A549 (cell line): ENCODE measurements around the gene GIT1. TPM values are rescaled to one million over a fixed set of nuclear protein-coding genes. Genes with fewer than 3 reads are reported as not detected.

ENCODE experiments used
- ATAC-seq, 2 experiments: fragments of 200-7000 bp in 1 of 2; fragments of >200 bp in 1 of 2; cut with Nextera tagmentation in 1 of 2; cut with Tn5 transposase in 1 of 2; 3 replicates each; pipeline versions ENCODE4 v1.8.0 to v1.9.1; 2018 to 2020; ENCODE audit warnings: mild to moderate bottlenecking in 1 of 2, moderate library complexity in 1 of 2
- CTCF ChIA-PET: fragments of 300-600 bp; sonication (Branson Sonifier 250); formaldehyde crosslinking; extraction: SDS; loops from one replicate; lab custom pipeline; 2021; ENCODE audit warnings: antibody characterized with exemption, inconsistent platforms; lab: Yijun Ruan, JAX
- POLR2A ChIA-PET: fragments of 350-600 bp; formaldehyde crosslinking; extraction: SDS; loops from one replicate; lab custom pipeline; 2021; ENCODE audit warnings: antibody characterized with exemption, inconsistent platforms; lab: Yijun Ruan, JAX
- DNase-seq, 2 experiments: peaks; one replicate each; pipeline versions ENCODE4 v3.0.0 to v3.0.0-alpha.2; 2011 to 2016; ENCODE audit warnings: low read depth in 1 of 2, low spot score in 1 of 2
- FAIRE-seq: peaks from 2 replicates; lab custom pipeline; 2011; peaks lifted over from hg19 to GRCh38; lab: Jason Lieb, UNC
- H3K27ac ChIP-seq, 2 experiments: fragments of >200 bp; sonication (Bioruptor Twin); formaldehyde crosslinking; 3 replicates each; pipeline ENCODE4 v1.5.1; 2016 to 2017
- H3K4me1 ChIP-seq: fragments of >200 bp; sonication (Bioruptor Twin); formaldehyde crosslinking; 3 replicates; pipeline ENCODE4 v1.6.1; 2016
- H3K4me2 ChIP-seq: fragments of >200 bp; sonication (Bioruptor Twin); formaldehyde crosslinking; 3 replicates; pipeline ENCODE4 v1.6.1; 2016
- H3K4me3 ChIP-seq: fragments of >200 bp; sonication (Bioruptor Twin); formaldehyde crosslinking; 3 replicates; pipeline ENCODE4 v1.5.1; 2016
- H3K9me3 ChIP-seq: fragments of >200 bp; sonication (Bioruptor Twin); formaldehyde crosslinking; 3 replicates; pipeline ENCODE4 v1.6.1; 2016
- BHLHE40 ChIP-seq: IDR thresholded peaks from 2 replicates; pipeline ENCODE4 v1.6.1; 2012; ENCODE audit warnings: low read depth, low read length, inconsistent platforms
- CBX2 ChIP-seq: fragments of 200-600 bp; sonication (generic); IDR thresholded peaks from 2 replicates; pipeline ENCODE4 v1.6.1; 2016; ENCODE audit warnings: low read depth, mild to moderate bottlenecking, borderline replicate concordance
- CEBPB ChIP-seq, 2 experiments: fragments of >200 bp in 1 of 2; sonication (Bioruptor Twin) in 1 of 2; formaldehyde crosslinking in 1 of 2; IDR thresholded peaks; 2 replicates each; pipeline ENCODE4 v1.6.1; 2012 to 2016
- EHMT2 ChIP-seq: fragments of 200-600 bp; sonication (generic); IDR thresholded peaks from 2 replicates; pipeline ENCODE4 v1.6.1; 2016; ENCODE audit warnings: antibody characterized with exemption, low read depth, mild to moderate bottlenecking, moderate library complexity
- FOSB ChIP-seq: fragments of 250-450 bp; sonication (Bioruptor Pico); IDR thresholded peaks from 2 replicates; pipeline ENCODE4 v1.5.0; 2020; ENCODE audit warnings: mild to moderate bottlenecking, moderate library complexity
- GATA3 ChIP-seq: IDR thresholded peaks from 2 replicates; pipeline ENCODE4 v1.6.1; 2012; ENCODE audit warnings: borderline replicate concordance
- HEYL ChIP-seq: fragments of 250-450 bp; sonication (Bioruptor Pico); IDR thresholded peaks from 2 replicates; pipeline ENCODE4 v1.8.0; 2021; ENCODE audit warnings: mild to moderate bottlenecking, moderate library complexity
- JUN ChIP-seq, 2 experiments: fragments of >200 bp; sonication (Bioruptor Twin); formaldehyde crosslinking; IDR thresholded peaks; 2 replicates in 1 of 2; 3 replicates in 1 of 2; pipeline ENCODE4 v1.6.1; 2016 to 2017
- MAFK ChIP-seq: fragments of 450-650 bp; IDR thresholded peaks from 2 replicates; pipeline ENCODE4 v1.6.1; 2014; ENCODE audit not compliant: partially characterized antibody
- MAZ ChIP-seq: fragments of 150-350 bp; IDR thresholded peaks from 2 replicates; pipeline ENCODE4 v1.6.1; 2014; ENCODE audit warnings: antibody characterized with exemption, low read depth, low read length, borderline replicate concordance
- MYC ChIP-seq: IDR thresholded peaks from 2 replicates; pipeline ENCODE4 v1.6.1; 2012; ENCODE audit warnings: mild to moderate bottlenecking, inconsistent platforms, low read length, improper control_type of control experiment, borderline replicate concordance
- NFE2L2 ChIP-seq: fragments of 150-350 bp; conservative IDR thresholded peaks from 2 replicates; pipeline ENCODE4 v1.6.1; 2014; ENCODE audit warnings: low read length
- NR3C1 ChIP-seq: fragments of >200 bp; sonication (Bioruptor Twin); formaldehyde crosslinking; IDR thresholded peaks from 3 replicates; pipeline ENCODE4 v1.6.1; 2017
- PHF8 ChIP-seq: fragments of 200-600 bp; sonication (generic); IDR thresholded peaks from 2 replicates; pipeline ENCODE4 v1.6.1; 2016; ENCODE audit warnings: low read depth, mild to moderate bottlenecking, antibody characterized with exemption, moderate library complexity, borderline replicate concordance
- POLR2A ChIP-seq: IDR thresholded peaks from 2 replicates; pipeline ENCODE4 v1.6.1; 2012; ENCODE audit warnings: mild to moderate bottlenecking, low read length
- RAD21 ChIP-seq, 2 experiments: fragments of >200 bp in 1 of 2; sonication (Bioruptor Twin) in 1 of 2; formaldehyde crosslinking in 1 of 2; IDR thresholded peaks in 1 of 2; conservative IDR thresholded peaks in 1 of 2; 2 replicates in 1 of 2; 3 replicates in 1 of 2; pipeline ENCODE4 v1.6.1; 2012 to 2018; ENCODE audit warnings: inconsistent platforms in 1 of 2
- RCOR1 ChIP-seq: fragments of 150-350 bp; IDR thresholded peaks from 2 replicates; pipeline ENCODE4 v1.6.1; 2014; ENCODE audit warnings: antibody characterized with exemption, low read length, low read depth
- SMC3 ChIP-seq: fragments of >200 bp; sonication (Bioruptor Twin); formaldehyde crosslinking; IDR thresholded peaks from 3 replicates; pipeline ENCODE4 v1.6.1; 2018; ENCODE audit warnings: inconsistent platforms
- TFCP2L1 ChIP-seq: fragments of 250-450 bp; sonication (Bioruptor Pico); IDR thresholded peaks from 2 replicates; pipeline ENCODE4 v1.5.0; 2021; ENCODE audit warnings: mild to moderate bottlenecking
- TP53 ChIP-seq: fragments of 250-450 bp; sonication (Bioruptor Pico); IDR thresholded peaks from 2 replicates; pipeline ENCODE4 v1.5.0; 2021; ENCODE audit warnings: mild to moderate bottlenecking, moderate library complexity
- WGBS: methylation state at CpG from one replicate; pipeline ENCODE4 v1.1.6; 2017; ENCODE audit errors: missing lambda C conversion rate; 5-methylcytosine and 5-hydroxymethylcytosine counted together
- polyA plus RNA-seq, 4 experiments: library from polyadenylated mRNA; depleted of rRNA in 3 of 4; stranded (reverse); fragments of >200 nt; fragmentation: RNase III in 1 of 4; extraction: RNeasy Plus Mini Kit Qiagen cat#74134 plus additional on column Dnase treatment in 1 of 4; gene quantifications; 2 replicates in 3 of 4; 3 replicates in 1 of 4; pipeline ENCODE4 v1.2.3, GENCODE V29; 2011 to 2017
- TF ChIP-seq, protein P1 (sequence below): fragments of 250-450 bp; sonication (Bioruptor Pico); IDR thresholded peaks from 2 replicates; pipeline ENCODE4 v1.5.0; 2021; ENCODE audit warnings: mild to moderate bottlenecking, moderate library complexity, borderline replicate concordance
- TF ChIP-seq, protein P2 (sequence below): IDR thresholded peaks from 2 replicates; pipeline ENCODE4 v1.6.1; 2012
- TF ChIP-seq, protein P3 (sequence below): fragments of >200 bp; sonication (Bioruptor Twin); formaldehyde crosslinking; IDR thresholded peaks from 3 replicates; pipeline ENCODE4 v1.5.1; 2016
- TF ChIP-seq, protein P4 (sequence below): fragments of 250-450 bp; sonication (Bioruptor Pico); IDR thresholded peaks from 2 replicates; pipeline ENCODE4 v1.5.0; 2020; ENCODE audit warnings: low read depth, mild to moderate bottlenecking, moderate library complexity
- TF ChIP-seq, protein P5 (sequence below): fragments of 450-650 bp; IDR thresholded peaks from 2 replicates; pipeline ENCODE4 v1.6.1; 2014; ENCODE audit warnings: antibody characterized with exemption

Gene GIT1
- polyA plus RNA-seq, 2 of the 4 experiments (the other 2 are of a cell fraction), result 47.8 to 53.0 TPM

DNA sequence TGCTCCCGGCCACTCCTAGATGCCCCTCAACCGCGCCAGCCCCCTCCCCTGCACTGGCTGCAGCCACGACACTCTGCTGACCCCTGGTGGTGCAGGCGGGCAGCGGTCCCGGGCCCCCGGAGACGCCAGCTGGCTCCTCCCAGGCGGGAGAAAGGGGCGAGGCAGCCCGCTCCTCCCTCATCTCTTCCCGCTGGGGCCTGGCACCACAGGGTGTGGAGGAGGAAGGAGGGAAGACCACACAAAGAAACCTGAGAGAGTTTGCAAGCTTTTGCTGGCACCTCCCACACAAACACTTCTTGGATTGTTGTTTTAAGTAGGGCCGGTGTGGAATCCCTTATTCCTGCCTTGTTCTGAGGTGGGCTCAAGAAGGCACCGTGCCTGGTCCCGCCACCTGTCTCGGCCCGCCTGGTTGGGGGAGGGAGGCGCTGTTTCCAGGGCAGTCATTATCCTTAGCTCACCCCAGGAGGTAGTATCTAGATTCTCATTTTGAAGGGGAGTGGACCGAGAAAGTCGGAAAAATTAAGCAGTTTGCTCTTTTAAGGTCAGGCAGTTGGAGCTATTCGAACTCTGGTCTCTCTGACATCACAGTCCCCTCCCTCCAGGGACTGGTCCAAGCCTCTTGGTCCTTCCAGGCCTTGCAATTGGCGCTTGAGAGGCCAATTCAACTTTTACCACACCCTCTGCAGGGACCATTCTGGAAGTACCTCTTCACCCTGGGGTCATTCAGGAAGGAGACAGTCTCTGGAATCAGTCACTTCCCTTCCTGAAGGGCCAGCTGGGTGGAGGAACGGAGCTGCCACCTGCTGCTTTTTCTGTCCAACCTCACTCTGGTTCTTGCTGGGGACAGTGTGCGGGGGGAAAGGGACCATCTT is 2.5 kb upstream of the GIT1 start:
- ChIA-PET CTCF (interaction anchor here (0.6 to 11.5 kb wide), 54 partner anchors 9 to 638 kb away, joined by 3 to 474 read pairs (median 4); partner anchors contain the start of genes ABHD15, EFCAB5, MYO18A and TP53I13), POLR2A (interaction anchor here (1.0 to 3.0 kb wide), 14 partner anchors 8 to 641 kb away, joined by 3 to 21 read pairs (median 4); partner anchors contain the start of genes ABHD15, CORO6, NUFIP2 and PHF12)
- TF ChIP-seq TFCP2L1, result peak; percentile 63; the same call in 1 of the 2 replicates
- TF ChIP-seq, protein P1, sequence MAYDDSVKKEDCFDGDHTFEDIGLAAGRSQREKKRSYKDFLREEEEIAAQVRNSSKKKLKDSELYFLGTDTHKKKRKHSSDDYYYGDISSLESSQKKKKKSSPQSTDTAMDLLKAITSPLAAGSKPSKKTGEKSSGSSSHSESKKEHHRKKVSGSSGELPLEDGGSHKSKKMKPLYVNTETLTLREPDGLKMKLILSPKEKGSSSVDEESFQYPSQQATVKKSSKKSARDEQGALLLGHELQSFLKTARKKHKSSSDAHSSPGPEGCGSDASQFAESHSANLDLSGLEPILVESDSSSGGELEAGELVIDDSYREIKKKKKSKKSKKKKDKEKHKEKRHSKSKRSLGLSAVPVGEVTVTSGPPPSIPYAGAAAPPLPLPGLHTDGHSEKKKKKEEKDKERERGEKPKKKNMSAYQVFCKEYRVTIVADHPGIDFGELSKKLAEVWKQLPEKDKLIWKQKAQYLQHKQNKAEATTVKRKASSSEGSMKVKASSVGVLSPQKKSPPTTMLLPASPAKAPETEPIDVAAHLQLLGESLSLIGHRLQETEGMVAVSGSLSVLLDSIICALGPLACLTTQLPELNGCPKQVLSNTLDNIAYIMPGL (CRISPR knock-in tag), result 0 out of 2 replicates have a peak, but pooled peaks have one; percentile 1
- peak in 1 of 2 experiments; percentile 2; a peak in 1 of 5 replicates for TF ChIP-seq JUN (IDR thresholded peaks at IDR 0.05)
- no peak for TF ChIP-seq FOSB
- TF ChIP-seq NFE2L2, result no peak
- TF ChIP-seq CBX2, result no peak
- peak; percentile 25 for TF ChIP-seq MYC
- TF ChIP-seq, protein P2, sequence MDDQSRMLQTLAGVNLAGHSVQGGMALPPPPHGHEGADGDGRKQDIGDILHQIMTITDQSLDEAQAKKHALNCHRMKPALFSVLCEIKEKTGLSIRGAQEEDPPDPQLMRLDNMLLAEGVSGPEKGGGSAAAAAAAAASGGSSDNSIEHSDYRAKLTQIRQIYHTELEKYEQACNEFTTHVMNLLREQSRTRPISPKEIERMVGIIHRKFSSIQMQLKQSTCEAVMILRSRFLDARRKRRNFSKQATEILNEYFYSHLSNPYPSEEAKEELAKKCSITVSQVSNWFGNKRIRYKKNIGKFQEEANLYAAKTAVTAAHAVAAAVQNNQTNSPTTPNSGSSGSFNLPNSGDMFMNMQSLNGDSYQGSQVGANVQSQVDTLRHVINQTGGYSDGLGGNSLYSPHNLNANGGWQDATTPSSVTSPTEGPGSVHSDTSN, result peak; percentile 54
- no peak for TF ChIP-seq NR3C1
- TF ChIP-seq, protein P3, sequence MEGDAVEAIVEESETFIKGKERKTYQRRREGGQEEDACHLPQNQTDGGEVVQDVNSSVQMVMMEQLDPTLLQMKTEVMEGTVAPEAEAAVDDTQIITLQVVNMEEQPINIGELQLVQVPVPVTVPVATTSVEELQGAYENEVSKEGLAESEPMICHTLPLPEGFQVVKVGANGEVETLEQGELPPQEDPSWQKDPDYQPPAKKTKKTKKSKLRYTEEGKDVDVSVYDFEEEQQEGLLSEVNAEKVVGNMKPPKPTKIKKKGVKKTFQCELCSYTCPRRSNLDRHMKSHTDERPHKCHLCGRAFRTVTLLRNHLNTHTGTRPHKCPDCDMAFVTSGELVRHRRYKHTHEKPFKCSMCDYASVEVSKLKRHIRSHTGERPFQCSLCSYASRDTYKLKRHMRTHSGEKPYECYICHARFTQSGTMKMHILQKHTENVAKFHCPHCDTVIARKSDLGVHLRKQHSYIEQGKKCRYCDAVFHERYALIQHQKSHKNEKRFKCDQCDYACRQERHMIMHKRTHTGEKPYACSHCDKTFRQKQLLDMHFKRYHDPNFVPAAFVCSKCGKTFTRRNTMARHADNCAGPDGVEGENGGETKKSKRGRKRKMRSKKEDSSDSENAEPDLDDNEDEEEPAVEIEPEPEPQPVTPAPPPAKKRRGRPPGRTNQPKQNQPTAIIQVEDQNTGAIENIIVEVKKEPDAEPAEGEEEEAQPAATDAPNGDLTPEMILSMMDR, result peak; percentile 99
- TF ChIP-seq SMC3, result peak; percentile 95
- peak; percentile 34; the same call in 1 of the 2 replicates for TF ChIP-seq POLR2A
- peak; percentile 96; the same call in 1 of the 2 replicates for TF ChIP-seq MAZ
- no peak for TF ChIP-seq MAFK
- TF ChIP-seq BHLHE40, result no peak
- 0 out of 2 replicates have a peak, but pooled peaks have one; percentile 2 for TF ChIP-seq GATA3
- TF ChIP-seq RAD21 (conservative IDR thresholded peaks at IDR 0.05 in 1 of 2, IDR thresholded peaks at IDR 0.05 in 1 of 2), result peak; percentile 93 to 98
- peak in 1 of 2 experiments; percentile 2; a peak in 1 of 4 replicates for TF ChIP-seq CEBPB (IDR thresholded peaks at IDR 0.05)
- peak overlapping the region; percentile 82 for H3K4me3 ChIP-seq
- peak; percentile 95 for DNase-seq
- peaks cover 51% of the 10 kb centered on the region for H3K4me1 ChIP-seq
- peak overlapping the region; percentile 95 for H3K4me2 ChIP-seq
- 6% methylated on average over 25 of the region's 25 CpGs for WGBS
- FAIRE-seq, result peak; percentile 91
- ATAC-seq, result peak; percentile 56 to 82
- H3K9me3 ChIP-seq, result no peaks in the 10 kb centered on the region
- peak overlapping the region; percentile 95 to 96 for H3K27ac ChIP-seq

DNA sequence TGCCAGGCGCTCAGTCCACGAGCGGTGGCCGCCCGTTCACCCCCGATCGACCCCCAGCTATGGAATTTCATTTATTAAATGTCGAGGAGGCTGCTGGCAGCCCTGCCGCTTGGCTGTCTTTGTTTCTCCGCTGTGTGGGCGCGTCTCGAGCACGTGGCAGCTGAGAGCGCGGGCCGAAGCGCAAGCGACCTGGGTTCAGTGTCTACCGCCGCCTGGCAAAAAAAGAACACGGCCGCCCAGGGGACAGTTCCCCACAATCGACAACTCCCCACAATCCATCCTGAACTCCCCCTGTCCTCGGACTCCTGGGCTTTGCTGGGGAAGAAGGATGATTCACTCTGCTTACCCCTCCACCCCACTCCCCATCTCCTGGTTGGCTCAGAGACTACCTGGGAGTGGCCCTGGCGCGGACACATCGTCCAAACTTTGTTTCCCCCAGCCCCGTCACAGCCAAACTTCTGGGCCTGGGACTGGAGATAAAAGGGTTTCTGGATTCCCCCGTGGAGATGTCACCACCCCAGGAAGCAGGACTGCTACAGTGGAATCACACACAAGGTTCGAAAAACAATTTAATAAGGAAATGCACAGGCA is 1.8 kb upstream of the GIT1 start:
- H3K4me1 ChIP-seq, result peaks cover 57% of the 10 kb centered on the region
- CTCF ChIA-PET, result interaction anchor here (0.6 to 11.5 kb wide), 39 partner anchors 9 to 638 kb away, joined by 3 to 474 read pairs (median 4); partner anchors contain the start of genes ABHD15, EFCAB5, MYO18A and TP53I13
- H3K4me2 ChIP-seq, result peak overlapping the region; percentile 95
- DNase-seq (peak; percentile 91 to 92), FAIRE-seq (peak; percentile 72), ATAC-seq (peak; percentile 30 to 68)
- 2% methylated on average over 30 of the region's 31 CpGs for WGBS
- peak overlapping the region; percentile 95 to 96 for H3K27ac ChIP-seq
- peak overlapping the region; percentile 82 for H3K4me3 ChIP-seq
- POLR2A ChIA-PET, result interaction anchor here (0.6 to 3.0 kb wide), 13 partner anchors 8 to 779 kb away, joined by 3 to 21 read pairs (median 4); partner anchors contain the start of genes ABHD15, CORO6, NUFIP2 and TAOK1
- H3K9me3 ChIP-seq, result no peaks in the 10 kb centered on the region
- TF ChIP-seq PHF8 (peak; percentile 57; the same call in 1 of the 2 replicates), SMC3 (no peak), EHMT2 (no peak), FOSB (0 out of 2 replicates have a peak, but pooled peaks have one; percentile 57), HEYL (no peak; the same call in 1 of the 2 replicates), NFE2L2 (no peak), RCOR1 (no peak), CEBPB (IDR thresholded peaks at IDR 0.05) (no peak), TP53 (CRISPR knock-in tag) (0 out of 2 replicates have a peak, but pooled peaks have one; percentile 68), TFCP2L1 (peak; percentile 78; the same call in 1 of the 2 replicates)
- TF ChIP-seq, protein P4, sequence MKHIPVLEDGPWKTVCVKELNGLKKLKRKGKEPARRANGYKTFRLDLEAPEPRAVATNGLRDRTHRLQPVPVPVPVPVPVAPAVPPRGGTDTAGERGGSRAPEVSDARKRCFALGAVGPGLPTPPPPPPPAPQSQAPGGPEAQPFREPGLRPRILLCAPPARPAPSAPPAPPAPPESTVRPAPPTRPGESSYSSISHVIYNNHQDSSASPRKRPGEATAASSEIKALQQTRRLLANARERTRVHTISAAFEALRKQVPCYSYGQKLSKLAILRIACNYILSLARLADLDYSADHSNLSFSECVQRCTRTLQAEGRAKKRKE, result peak; percentile 86
- TF ChIP-seq, protein P5, sequence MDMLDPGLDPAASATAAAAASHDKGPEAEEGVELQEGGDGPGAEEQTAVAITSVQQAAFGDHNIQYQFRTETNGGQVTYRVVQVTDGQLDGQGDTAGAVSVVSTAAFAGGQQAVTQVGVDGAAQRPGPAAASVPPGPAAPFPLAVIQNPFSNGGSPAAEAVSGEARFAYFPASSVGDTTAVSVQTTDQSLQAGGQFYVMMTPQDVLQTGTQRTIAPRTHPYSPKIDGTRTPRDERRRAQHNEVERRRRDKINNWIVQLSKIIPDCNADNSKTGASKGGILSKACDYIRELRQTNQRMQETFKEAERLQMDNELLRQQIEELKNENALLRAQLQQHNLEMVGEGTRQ, result no peak
- TF ChIP-seq, protein P2, result no peak
